SKM-1 (cell line): ENCODE results near the gene MR1.

ENCODE experiments used
- DNase-seq: peaks from one replicate; lab custom pipeline; 2025; ENCODE audit not compliant: unreplicated experiment; lab: John Stamatoyannopoulos, UW

Gene MR1

GRCh38 chr1:181033799-181034451, at the start of gene MR1:
MR1 (plus strand) TSS chr1:181033983; CDS start chr1:181034008, 25 bp downstream.
- peak; percentile 98 for DNase-seq

- no peak for DNase-seq
These were observed 45.5 kb upstream of the MR1 start for GRCh38 chr1:180988253-180988752.

DNA sequence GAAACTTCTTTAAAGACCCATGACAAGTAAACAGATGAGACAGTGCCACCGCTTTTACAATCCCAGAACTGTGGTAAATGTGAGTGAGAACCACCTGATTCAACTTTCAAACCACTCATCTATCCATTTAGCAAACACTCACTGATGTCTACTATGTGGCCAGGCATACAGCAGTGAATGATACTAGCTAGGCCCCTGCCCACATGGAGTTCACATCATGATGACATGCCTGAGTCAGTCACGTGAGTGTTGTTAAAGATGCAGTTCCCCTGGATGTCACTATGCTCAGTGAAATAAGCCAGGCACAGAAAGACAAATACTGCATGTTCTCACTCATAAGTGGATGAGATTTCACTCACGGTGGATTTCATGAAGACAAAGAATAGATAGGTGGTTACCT, 39.5 kb upstream of the MR1 start:
- DNase-seq: no peak

- no peak for DNase-seq
These were observed 35.8 kb upstream of the MR1 start for GRCh38 chr1:180997843-180998504.

DNA sequence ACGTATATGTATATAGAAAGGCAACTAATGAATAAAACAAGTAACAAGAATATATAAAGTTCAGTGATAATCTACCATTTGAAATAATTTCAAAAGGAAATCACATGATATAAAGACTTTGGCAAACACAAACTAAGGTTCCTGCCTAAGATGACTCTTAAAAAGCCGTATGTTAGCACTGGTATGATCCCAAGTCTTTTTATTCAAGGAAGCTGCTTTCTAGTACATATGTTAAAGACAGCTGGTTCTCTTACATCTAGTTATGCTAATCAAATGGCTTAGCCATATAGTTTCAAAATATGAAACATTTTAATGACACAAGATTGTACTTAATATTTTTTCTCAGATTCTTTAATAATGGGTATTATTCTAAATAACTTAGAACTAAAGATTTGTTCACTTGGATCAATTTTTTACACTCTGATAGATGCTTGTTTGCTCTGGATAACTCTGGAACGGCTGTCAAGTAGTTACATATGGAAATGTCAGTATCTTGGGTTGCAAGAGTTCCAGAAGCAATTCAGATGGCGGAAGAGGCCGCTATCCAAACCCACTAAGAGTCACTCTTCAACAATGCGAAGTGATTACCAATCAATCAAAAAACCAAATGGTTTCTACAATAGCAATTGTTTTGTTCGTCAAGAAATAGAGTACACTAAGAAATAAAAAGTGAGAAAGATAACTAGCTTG, 32.5 kb upstream of the MR1 start:
- no peak for DNase-seq

GRCh38 chr1:181002582-181003172, 31.1 kb upstream of the MR1 start:
- no peak for DNase-seq

DNA sequence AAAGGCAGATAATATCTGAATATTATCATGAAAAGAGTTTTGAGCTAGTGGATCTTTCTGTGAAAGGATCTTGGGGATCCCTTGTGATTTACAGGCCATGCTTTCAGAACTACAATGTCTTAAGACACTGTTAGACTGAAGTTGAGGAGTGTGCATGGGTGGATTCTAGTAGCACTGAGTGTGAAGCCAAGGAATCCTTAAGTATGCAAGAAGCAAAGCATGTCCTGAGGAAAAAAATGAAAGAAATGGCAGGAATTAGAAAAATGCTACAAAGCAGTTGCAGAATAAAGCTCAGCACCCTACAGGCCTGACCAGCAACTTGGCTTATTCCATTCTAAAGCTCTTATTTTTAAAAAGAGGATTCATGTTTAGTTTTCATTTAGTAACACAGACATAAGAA, 23.0 kb upstream of the MR1 start:
- no peak for DNase-seq

DNA sequence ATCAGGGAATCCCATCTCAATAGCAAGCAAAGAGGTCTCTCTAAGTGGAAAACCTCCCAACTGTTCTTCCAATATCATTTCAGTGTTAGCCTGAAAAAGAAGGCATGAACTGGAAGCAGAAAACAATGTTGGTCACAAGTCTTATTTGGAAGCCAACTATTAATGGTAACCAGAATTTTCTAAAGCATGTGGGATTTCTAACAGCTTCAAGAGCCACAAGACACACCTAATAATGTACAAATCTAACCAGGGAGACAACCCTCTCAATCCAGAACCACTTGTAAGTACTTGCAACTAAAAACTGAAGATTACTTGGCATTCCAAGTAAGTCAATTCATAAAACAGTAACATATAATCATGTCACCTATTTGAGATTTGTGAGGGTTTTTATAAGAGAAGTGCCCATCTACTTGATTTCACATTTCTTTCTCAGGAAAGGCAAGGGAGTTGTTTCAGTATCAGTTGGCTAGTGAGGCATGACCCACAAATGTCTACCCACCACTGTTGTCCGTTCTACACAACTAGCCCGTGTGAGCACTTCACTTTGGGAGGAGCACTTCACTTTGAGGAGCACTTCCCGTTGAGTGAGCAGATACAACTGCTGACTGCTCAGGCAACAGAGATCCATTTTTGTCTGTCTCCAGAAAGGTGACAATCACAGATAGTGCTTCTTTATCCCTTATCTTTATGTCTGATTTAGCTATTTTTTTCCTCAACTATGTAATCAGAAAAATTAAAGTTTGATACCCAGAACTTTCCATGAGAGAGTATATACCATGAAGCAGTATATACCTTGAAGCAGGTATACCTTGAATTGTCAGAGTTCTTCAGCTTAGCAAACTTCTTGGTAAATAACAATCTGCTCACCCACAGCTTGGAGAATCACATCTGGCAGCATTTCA, 22.2 kb upstream of the MR1 start:
- DNase-seq: no peak

DNA sequence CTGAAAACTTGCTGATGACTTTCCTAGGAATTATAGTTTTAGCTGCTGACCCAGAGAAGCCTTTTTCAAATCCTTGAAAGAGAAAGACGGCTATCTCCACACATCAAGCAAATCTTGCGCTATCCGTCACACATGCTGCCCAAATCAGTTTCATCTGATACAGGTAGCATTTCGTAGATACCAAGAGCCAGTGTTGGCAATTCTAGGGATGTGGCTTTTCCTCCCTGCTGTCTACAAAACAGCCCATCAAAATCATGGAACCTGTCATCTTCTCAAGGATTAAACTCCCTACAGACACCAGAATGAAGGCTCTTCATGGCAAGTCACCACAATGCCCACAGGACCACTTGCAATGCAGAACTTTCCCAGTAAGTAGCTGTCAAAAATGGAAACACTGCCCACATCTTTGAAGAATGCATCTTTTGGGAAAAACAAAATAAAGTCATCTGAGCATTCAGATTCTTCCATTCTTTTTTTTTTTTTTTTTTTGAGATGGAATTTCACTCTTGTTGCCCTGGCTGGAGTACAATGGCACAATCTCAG, 21.5 kb upstream of the MR1 start:
- no peak for DNase-seq

DNA sequence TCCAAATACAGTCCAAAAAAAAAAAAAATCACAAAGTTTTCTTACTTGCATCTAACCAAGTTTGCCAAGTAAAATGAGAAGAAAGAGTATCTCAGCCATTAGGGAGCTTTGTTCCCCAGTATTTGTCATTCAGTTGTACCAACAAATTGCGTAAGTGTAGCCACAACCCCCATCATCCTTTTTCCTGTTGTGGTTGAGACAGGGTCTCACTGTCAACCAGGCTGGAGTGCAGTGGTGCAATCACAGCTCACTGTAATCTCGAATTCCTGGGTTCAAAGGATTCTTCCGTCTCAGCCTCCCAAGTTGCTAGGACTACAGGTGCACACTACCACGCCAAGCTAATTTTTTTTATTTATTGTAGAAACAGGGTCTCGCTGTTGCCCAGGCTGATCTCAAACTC, 20.6 kb upstream of the MR1 start:
- peak; percentile 63 for DNase-seq

GRCh38 chr1:181014477-181015250, 19.1 kb upstream of the MR1 start:
- DNase-seq: peak; percentile 80

DNA sequence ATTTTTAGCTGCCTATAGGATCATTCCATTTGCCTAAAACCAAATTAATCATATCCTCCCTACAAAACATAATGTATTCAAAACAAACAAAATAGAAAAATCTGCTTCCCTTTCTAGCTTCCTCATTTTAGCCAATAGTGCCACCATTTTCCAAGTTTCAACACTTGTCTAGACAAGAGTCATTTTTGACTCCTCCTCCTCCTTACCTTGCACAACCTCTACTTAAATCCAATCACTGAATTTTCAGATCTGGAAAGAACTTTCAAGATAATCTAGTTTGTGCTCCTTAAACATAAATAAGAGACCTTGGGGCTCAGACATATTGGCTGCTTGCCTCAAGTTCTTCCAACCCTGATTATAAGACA, 18.6 kb upstream of the MR1 start:
- peak; percentile 94 for DNase-seq

DNA sequence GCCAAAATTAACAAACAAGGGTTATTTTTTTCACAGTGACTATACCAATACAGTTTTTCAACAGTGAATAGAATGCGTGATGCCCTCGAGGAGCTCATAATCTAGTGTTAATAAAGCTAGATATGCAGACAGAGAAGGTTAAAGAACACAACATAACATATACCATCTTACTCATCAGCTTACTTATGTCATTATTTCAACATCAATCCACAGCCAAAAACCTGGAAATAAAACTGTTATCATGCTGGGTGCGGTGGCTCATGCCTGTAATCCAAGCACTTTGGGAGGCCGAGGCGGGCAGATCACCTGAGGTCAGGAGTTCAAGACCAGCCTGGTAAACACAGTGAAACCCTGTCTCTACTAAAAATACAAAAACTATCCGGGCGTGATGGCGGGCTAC, 17.2 kb upstream of the MR1 start:
- DNase-seq: no peak

- no peak for DNase-seq
These were observed 14.7 kb upstream of the MR1 start for GRCh38 chr1:181018901-181019681.

DNA sequence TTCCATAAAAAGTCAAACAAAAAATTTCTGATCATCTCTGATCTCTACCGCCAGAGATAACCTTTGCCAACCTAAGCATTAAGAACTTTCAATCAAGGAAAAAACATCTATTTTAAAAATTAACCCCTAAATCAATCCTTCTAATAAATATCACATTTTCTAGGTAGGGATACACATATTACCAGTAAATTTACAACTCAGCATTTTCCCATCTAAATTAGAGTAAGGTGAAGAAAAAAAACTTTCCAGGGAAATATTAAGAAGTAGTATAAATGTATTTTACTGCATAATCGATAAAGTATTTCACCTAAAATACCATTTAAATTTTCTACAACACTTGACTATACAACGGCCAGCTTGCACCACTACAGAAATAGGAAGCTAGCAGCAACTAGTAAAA, 12.6 kb upstream of the MR1 start:
- DNase-seq: no peak

GRCh38 chr1:181021811-181022434, 11.9 kb upstream of the MR1 start:
- peak; percentile 47 for DNase-seq

DNA sequence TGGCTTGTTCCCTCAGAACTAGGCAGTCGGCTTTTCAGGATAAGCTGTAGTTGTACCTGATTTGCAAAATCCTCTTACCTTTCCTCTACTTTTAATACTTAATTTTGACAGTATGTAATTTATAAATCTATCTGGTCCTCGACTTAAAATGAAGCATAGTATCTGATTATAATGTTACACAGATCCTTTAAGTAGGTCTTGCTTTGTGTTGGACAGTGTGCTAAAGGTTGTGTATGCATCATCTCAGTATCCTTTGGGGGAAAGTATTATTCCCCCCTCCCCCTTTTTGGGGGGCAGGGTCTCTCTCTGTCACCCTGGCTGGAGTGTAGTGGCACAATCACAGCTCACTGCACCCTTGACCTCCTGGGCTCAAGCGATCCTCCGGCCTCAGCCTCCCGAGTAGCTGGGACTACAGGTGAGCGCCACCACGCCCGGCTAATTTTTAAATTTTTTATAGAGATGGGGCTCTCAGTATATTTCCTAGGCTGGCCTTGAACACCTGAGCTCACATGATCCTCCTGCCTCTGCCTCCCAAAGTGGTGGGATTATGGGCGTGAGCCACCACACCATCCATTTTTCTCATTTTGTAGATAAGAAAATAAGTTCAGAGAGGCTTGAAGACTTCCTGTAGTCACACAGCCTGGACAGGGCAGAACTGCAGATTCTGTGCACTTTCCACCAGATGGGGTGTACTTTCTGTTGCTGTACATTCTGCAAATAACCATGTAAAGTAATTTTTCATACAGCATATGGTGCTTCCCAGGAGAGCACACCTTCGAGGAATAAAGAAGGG, 10.3 kb upstream of the MR1 start:
- no peak for DNase-seq

DNA sequence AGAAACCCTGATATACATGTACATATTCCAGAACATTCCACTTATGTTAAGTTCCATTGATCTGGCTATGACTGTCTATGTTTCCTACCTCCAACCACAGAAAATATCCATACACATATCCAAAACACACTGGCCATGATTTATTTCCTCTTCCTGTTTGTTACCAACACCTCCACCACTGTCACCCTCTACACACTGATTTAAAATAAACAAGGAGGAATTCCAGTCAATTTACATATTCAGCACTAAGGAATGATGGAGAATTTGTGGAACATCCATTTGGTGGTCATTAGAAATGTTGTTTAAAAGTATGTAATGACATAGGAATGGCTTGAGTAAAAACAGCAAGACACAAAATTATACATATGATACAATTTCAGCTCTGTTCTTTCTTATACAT, 5.6 kb upstream of the MR1 start:
- no peak for DNase-seq
